Smooth muscle cell (in vitro differentiated cells): ENCODE results near the gene LAMB1. TPM values are rescaled to one million over a fixed set of nuclear protein-coding genes. Genes with fewer than 3 reads are reported as not detected.

Experiments used
- DNase-seq: peaks from one replicate; lab custom pipeline; 2025; ENCODE audit not compliant: unreplicated experiment; lab: John Stamatoyannopoulos, UW
- H2AFZ ChIP-seq: fragments of 200-600 bp; sonication (generic); 2 replicates; pipeline ENCODE4 v1.6.0; 2016; ENCODE audit warnings: antibody characterized with exemption, low read depth, mild to moderate bottlenecking
- H3F3A ChIP-seq: fragments of 200-600 bp; sonication (generic); 2 replicates; pipeline ENCODE4 v1.6.0; 2017; ENCODE audit warnings: antibody characterized with exemption, low read depth
- H3K27ac ChIP-seq: fragments of 200-600 bp; sonication (generic); 2 replicates; pipeline ENCODE4 v1.5.1; 2016; ENCODE audit warnings: low read depth, mild to moderate bottlenecking
- H3K27me3 ChIP-seq: fragments of 200-600 bp; sonication (generic); 2 replicates; pipeline ENCODE4 v1.6.1; 2016; ENCODE audit warnings: low read depth, mild to moderate bottlenecking
- H3K36me3 ChIP-seq: fragments of 200-600 bp; sonication (generic); 2 replicates; pipeline ENCODE4 v1.5.1; 2016; ENCODE audit warnings: low read depth
- H3K4me1 ChIP-seq: fragments of 200-600 bp; sonication (generic); 2 replicates; pipeline ENCODE4 v1.5.1; 2016; ENCODE audit warnings: low read depth
- H3K4me2 ChIP-seq: fragments of 200-600 bp; sonication (generic); 2 replicates; pipeline ENCODE4 v1.6.0; 2016; ENCODE audit warnings: mild to moderate bottlenecking
- H3K4me3 ChIP-seq: fragments of 200-600 bp; sonication (generic); 2 replicates; pipeline ENCODE4 v1.5.1; 2016; ENCODE audit warnings: mild to moderate bottlenecking
- H3K79me2 ChIP-seq: fragments of 200-600 bp; sonication (generic); 2 replicates; pipeline ENCODE4 v1.6.0; 2016; ENCODE audit warnings: low read depth, mild to moderate bottlenecking
- H3K9ac ChIP-seq: fragments of 200-600 bp; sonication (generic); 2 replicates; pipeline ENCODE4 v1.6.0; 2016; ENCODE audit warnings: low read depth
- H3K9me3 ChIP-seq: fragments of 200-600 bp; sonication (generic); replicated peaks from 2 replicates; pipeline ENCODE4 v1.5.1; 2016; ENCODE audit warnings: low read depth
- H4K20me1 ChIP-seq: fragments of 200-600 bp; sonication (generic); 2 replicates; pipeline ENCODE4 v1.6.0; 2016; ENCODE audit warnings: low read depth
- CTCF ChIP-seq: fragments of 200-600 bp; sonication (generic); IDR thresholded peaks from 2 replicates; pipeline ENCODE4 v1.5.1; 2017; ENCODE audit warnings: borderline replicate concordance, mild to moderate bottlenecking, antibody characterized with exemption; ENCODE audit not compliant: insufficient read depth, poor library complexity, severe bottlenecking
- WGBS: methylation state at CpG from one replicate; pipeline ENCODE4 v1.1.7; 2016; ENCODE audit warnings: low lambda C conversion rate; 5-methylcytosine and 5-hydroxymethylcytosine counted together
- polyA plus RNA-seq: library from polyadenylated mRNA; unstranded; fragments of >200 nt; fragmentation: Nextera tagmentation; extraction: Ambion mirVana; gene quantifications from 2 replicates; pipeline ENCODE4 v1.2.1, GENCODE V29; 2016
- total RNA-seq: library from RNA; depleted of rRNA; stranded (reverse); fragments of >200 nt; gene quantifications from 2 replicates; pipeline ENCODE4 v1.2.3, GENCODE V29; 2014

The LAMB1 gene
- total and polyA plus RNA-seq, 2 experiments from 2014 or later: 191 to 244 TPM

- no peak overlapping the region for H2AFZ ChIP-seq
- H3K4me2 ChIP-seq: no peak overlapping the region
- peaks cover 71% of the 10 kb centered on the region for H4K20me1 ChIP-seq
- no peak for DNase-seq
- peaks cover 30% of the 10 kb centered on the region for H3K36me3 ChIP-seq
- H3K9me3 ChIP-seq: no peaks in the 10 kb centered on the region
- peaks cover 21% of the 10 kb centered on the region for H3K79me2 ChIP-seq
- H3K4me1 ChIP-seq: no peaks in the 10 kb centered on the region
- 82% methylated on average over 3 of the region's 3 CpGs for WGBS
- H3K27me3 ChIP-seq: no peaks in the 10 kb centered on the region
- TF ChIP-seq CTCF: no peak
- no peak overlapping the region for H3K9ac ChIP-seq
- peaks cover 42% of the 10 kb centered on the region for H3F3A ChIP-seq
- no peak overlapping the region for H3K27ac ChIP-seq
- no peak overlapping the region for H3K4me3 ChIP-seq
Observed at GRCh38 chr7:107980171-107980570, 22.8 kb downstream of the LAMB1 start.

GRCh38 chr7:107978815-107979408 lies 24.0 kb downstream of the LAMB1 start:
- peaks cover 29% of the 10 kb centered on the region for H3K36me3 ChIP-seq
- peaks cover 48% of the 10 kb centered on the region for H3F3A ChIP-seq
- no peaks in the 10 kb centered on the region for H3K4me1 ChIP-seq
- peak overlapping the region; percentile 16 for H3K27ac ChIP-seq
- TF ChIP-seq CTCF: no peak
- H3K79me2 ChIP-seq: peaks cover 12% of the 10 kb centered on the region
- H2AFZ ChIP-seq: no peak overlapping the region
- no peaks in the 10 kb centered on the region for H3K9me3 ChIP-seq
- no peak for DNase-seq
- H3K4me3 ChIP-seq: no peak overlapping the region
- H3K9ac ChIP-seq: no peak overlapping the region
- 78% methylated on average over 5 of the region's 5 CpGs for WGBS
- no peak overlapping the region for H3K4me2 ChIP-seq
- H4K20me1 ChIP-seq: peaks cover 58% of the 10 kb centered on the region
- no peaks in the 10 kb centered on the region for H3K27me3 ChIP-seq

- 97% methylated on average over 4 of the region's 4 CpGs for WGBS
- no peaks in the 10 kb centered on the region for H3K27me3 ChIP-seq
- peaks cover 12% of the 10 kb centered on the region for H3K4me1 ChIP-seq
- H3K79me2 ChIP-seq: peaks cover 9% of the 10 kb centered on the region
- peaks cover 52% of the 10 kb centered on the region for H4K20me1 ChIP-seq
- no peak overlapping the region for H2AFZ ChIP-seq
- peaks cover 26% of the 10 kb centered on the region for H3K36me3 ChIP-seq
- peaks cover 64% of the 10 kb centered on the region for H3F3A ChIP-seq
- no peak overlapping the region for H3K4me3 ChIP-seq
- H3K27ac ChIP-seq: no peak overlapping the region
- no peak overlapping the region for H3K9ac ChIP-seq
- no peak for DNase-seq
- no peak overlapping the region for H3K4me2 ChIP-seq
- no peak for TF ChIP-seq CTCF
- no peaks in the 10 kb centered on the region for H3K9me3 ChIP-seq
Observed at GRCh38 chr7:107977048-107977447, 25.9 kb downstream of the LAMB1 start.

- WGBS: 100% methylated on average over 1 of the region's 1 CpG
- Histone ChIP-seq H3K9ac (no peak overlapping the region), H3K9me3 (no peaks in the 10 kb centered on the region), H3K4me2 (no peak overlapping the region), H3K79me2 (peaks cover 9% of the 10 kb centered on the region), H3K27me3 (no peaks in the 10 kb centered on the region), H3K27ac (no peak overlapping the region), H3K4me3 (no peak overlapping the region), H3K36me3 (peaks cover 26% of the 10 kb centered on the region), H3F3A (peaks cover 68% of the 10 kb centered on the region), H3K4me1 (peaks cover 16% of the 10 kb centered on the region), H2AFZ (no peak overlapping the region), H4K20me1 (peaks cover 55% of the 10 kb centered on the region)
- no peak for DNase-seq
- TF ChIP-seq CTCF: no peak
Observed at GRCh38 chr7:107976620-107977019, 26.3 kb downstream of the LAMB1 start.
